Osteoblast (primary cell): ENCODE results near the gene MAN2B2. TPM values are rescaled to one million over a fixed set of nuclear protein-coding genes. Genes with fewer than 3 reads are reported as not detected.
A peak's percentile ranks its signal among the peaks of the same experiment; 100 is the strongest.

Experiments used
- DNase-seq: peaks from one replicate; pipeline ENCODE4 v3.0.0; 2011; ENCODE audit warnings: low spot score, mixed read lengths; ENCODE audit not compliant: insufficient read length; ENCODE audit errors: missing footprints
- H2AFZ ChIP-seq: 2 replicates; pipeline ENCODE4 v1.6.0; 2011; ENCODE audit warnings: mild to moderate bottlenecking, low read length
- H3K27ac ChIP-seq: 2 replicates; pipeline ENCODE4 v1.5.1; 2011; ENCODE audit warnings: mild to moderate bottlenecking, low read depth, low read length, moderate library complexity
- H3K27me3 ChIP-seq: 2 replicates; pipeline ENCODE4 v1.6.0; 2012; ENCODE audit warnings: mild to moderate bottlenecking, control low read depth, inconsistent platforms, low read length, moderate library complexity; ENCODE audit not compliant: insufficient read depth
- H3K36me3 ChIP-seq: 2 replicates; pipeline ENCODE4 v1.5.1; 2011; ENCODE audit warnings: mild to moderate bottlenecking, low read length, control low read depth, moderate library complexity; ENCODE audit not compliant: insufficient read depth
- H3K4me1 ChIP-seq: 2 replicates; pipeline ENCODE4 v1.5.1; 2011; ENCODE audit warnings: mild to moderate bottlenecking, low read length, control low read depth, moderate library complexity; ENCODE audit not compliant: insufficient read depth
- H3K4me2 ChIP-seq: 2 replicates; pipeline ENCODE4 v1.6.0; 2011; ENCODE audit warnings: mild to moderate bottlenecking, low read length; ENCODE audit not compliant: insufficient read depth
- H3K4me3 ChIP-seq: fragments of 200-600 bp; sonication (generic); 3 replicates; pipeline ENCODE4 v1.5.1; 2012; ENCODE audit warnings: mild to moderate bottlenecking, low read length, inconsistent platforms; ENCODE audit not compliant: insufficient read depth
- H3K79me2 ChIP-seq: 2 replicates; pipeline ENCODE4 v1.6.0; 2012; ENCODE audit warnings: mild to moderate bottlenecking, low read length, control low read depth, inconsistent platforms; ENCODE audit not compliant: insufficient read depth
- H3K9me3 ChIP-seq: 2 replicates; pipeline ENCODE4 v1.5.1; 2011; ENCODE audit warnings: low read depth, low read length, control low read depth
- H4K20me1 ChIP-seq: 2 replicates; pipeline ENCODE4 v1.6.0; 2012; ENCODE audit warnings: mild to moderate bottlenecking, low read length, control low read depth; ENCODE audit not compliant: insufficient read depth
- CTCF ChIP-seq: IDR thresholded peaks from 2 replicates; pipeline ENCODE4 v1.5.1; 2011; ENCODE audit warnings: mild to moderate bottlenecking, low read depth, low read length, moderate library complexity; ENCODE audit errors: extremely low read depth
- total RNA-seq: library from RNA; depleted of rRNA; stranded (reverse); fragments of >200 nt; gene quantifications from 2 replicates; pipeline ENCODE4 v1.2.3, GENCODE V29; 2012

Gene MAN2B2
- total RNA-seq, 1 donor = 28.2 TPM

- Histone ChIP-seq H3K27me3 (no peaks in the 10 kb centered on the region), H3K79me2 (no peaks in the 10 kb centered on the region), H3K9me3 (no peaks in the 10 kb centered on the region), H3K27ac (no peak overlapping the region), H3K4me1 (no peaks in the 10 kb centered on the region), H4K20me1 (no peaks in the 10 kb centered on the region), H3K4me2 (no peak overlapping the region), H2AFZ (no peak overlapping the region), H3K4me3 (no peak overlapping the region), H3K36me3 (no peaks in the 10 kb centered on the region)
- no peak for DNase-seq
- TF ChIP-seq CTCF = no peak
Measured at GRCh38 chr4:6542951-6543350, 32.0 kb upstream of the MAN2B2 start.

- no peak overlapping the region for H3K4me2 ChIP-seq
Measured at GRCh38 chr4:6546091-6546490, 28.9 kb upstream of the MAN2B2 start.

GRCh38 chr4:6546681-6547447 is 28.1 kb upstream of the MAN2B2 start:
- H3K27ac ChIP-seq = no peak overlapping the region
- H3K79me2 ChIP-seq = no peaks in the 10 kb centered on the region
- H3K4me1 ChIP-seq = no peaks in the 10 kb centered on the region
- H4K20me1 ChIP-seq = no peaks in the 10 kb centered on the region
- peak; percentile 92 for TF ChIP-seq CTCF
- H3K4me3 ChIP-seq = no peak overlapping the region
- peak; percentile 88 for DNase-seq
- no peaks in the 10 kb centered on the region for H3K27me3 ChIP-seq
- peaks cover 4% of the 10 kb centered on the region for H3K9me3 ChIP-seq
- no peak overlapping the region for H3K4me2 ChIP-seq
- no peaks in the 10 kb centered on the region for H3K36me3 ChIP-seq
- no peak overlapping the region for H2AFZ ChIP-seq

More at GRCh38 chr4:6546091-6546490, 28.9 kb upstream of the MAN2B2 start:
- Histone ChIP-seq H4K20me1 (no peaks in the 10 kb centered on the region), H3K4me1 (no peaks in the 10 kb centered on the region), H3K79me2 (no peaks in the 10 kb centered on the region), H3K36me3 (no peaks in the 10 kb centered on the region), H3K4me3 (no peak overlapping the region), H3K9me3 (no peaks in the 10 kb centered on the region), H3K27me3 (no peaks in the 10 kb centered on the region), H3K27ac (no peak overlapping the region), H2AFZ (no peak overlapping the region)
- DNase-seq = no peak
- no peak for TF ChIP-seq CTCF

GRCh38 chr4:6548201-6548881 is 26.6 kb upstream of the MAN2B2 start:
- no peaks in the 10 kb centered on the region for H4K20me1 ChIP-seq
- peaks cover 4% of the 10 kb centered on the region for H3K9me3 ChIP-seq
- no peaks in the 10 kb centered on the region for H3K79me2 ChIP-seq
- peak; percentile 54 for TF ChIP-seq CTCF
- no peak overlapping the region for H3K4me2 ChIP-seq
- H3K27me3 ChIP-seq = no peaks in the 10 kb centered on the region
- H3K27ac ChIP-seq = no peak overlapping the region
- H3K36me3 ChIP-seq = no peaks in the 10 kb centered on the region
- no peaks in the 10 kb centered on the region for H3K4me1 ChIP-seq
- no peak overlapping the region for H3K4me3 ChIP-seq
- peak; percentile 94 for DNase-seq
- no peak overlapping the region for H2AFZ ChIP-seq
